ENCODE measurements around the gene SYT11.
"Not testable (repeated sequence)": the region's sequence is repeated elsewhere in the genome, so short reads cannot be mapped to it uniquely, and the experiment has no call there.

Gene SYT11

GRCh38 chr1:155899683-155900082 lies 40.3 kb downstream of the SYT11 start:
- DNase-seq (ENCODE audit: low read depth) = no peak

GRCh38 chr1:155900161-155900560 lies 40.8 kb downstream of the SYT11 start:
- DNase-seq (ENCODE audit: low read depth) = no peak

GRCh38 chr1:155904261-155904660 lies 44.9 kb downstream of the SYT11 start:
- no peak for DNase-seq (ENCODE audit: low read depth)

- DNase-seq (ENCODE audit: low read depth) = no peak
Observed at GRCh38 chr1:155909894-155910293, 50.5 kb downstream of the SYT11 start.

GRCh38 chr1:155910621-155911121 lies 51.3 kb downstream of the SYT11 start:
- DNase-seq (ENCODE audit: low read depth) = no peak

GRCh38 chr1:155911156-155912055 lies 52.0 kb downstream of the SYT11 start, which contains the start of gene RIT1:
Gene RIT1 (minus strand): TSS chr1:155911349. CDS start chr1:155910761, 588 bp downstream.
- DNase-seq (ENCODE audit: low read depth) = peak; percentile 61

GRCh38 chr1:155912056-155912536 lies 52.7 kb downstream of the SYT11 start:
- DNase-seq (ENCODE audit: low read depth) = no peak

- DNase-seq (ENCODE audit: low read depth) = no peak
Observed at GRCh38 chr1:155913969-155914757, 54.8 kb downstream of the SYT11 start.

- DNase-seq (ENCODE audit: low read depth) = no peak
Observed at GRCh38 chr1:155918660-155919059, 59.3 kb downstream of the SYT11 start.

GRCh38 chr1:155919801-155920200 lies 60.4 kb downstream of the SYT11 start:
- no peak for DNase-seq (ENCODE audit: low read depth)

GRCh38 chr1:155920717-155921116 lies 61.4 kb downstream of the SYT11 start:
- no peak for DNase-seq (ENCODE audit: low read depth)

- DNase-seq (ENCODE audit: low read depth) = no peak
Observed at GRCh38 chr1:155925506-155925905, 66.1 kb downstream of the SYT11 start.

GRCh38 chr1:155929057-155929456 lies 69.7 kb downstream of the SYT11 start:
- no peak for DNase-seq (ENCODE audit: low read depth)

- not testable (repeated sequence) for DNase-seq (ENCODE audit: low read depth)
Observed at GRCh38 chr1:155930725-155931124, 71.4 kb downstream of the SYT11 start.

- no peak for DNase-seq (ENCODE audit: low read depth)
Observed at GRCh38 chr1:155931332-155932038, 72.1 kb downstream of the SYT11 start.

- DNase-seq (ENCODE audit: low read depth) = no peak
Observed at GRCh38 chr1:155932081-155932480, 72.7 kb downstream of the SYT11 start.

GRCh38 chr1:155932487-155932886 lies 73.1 kb downstream of the SYT11 start:
- no peak for DNase-seq (ENCODE audit: low read depth)

- no peak for DNase-seq (ENCODE audit: low read depth)
Observed at GRCh38 chr1:155933591-155934096, 74.3 kb downstream of the SYT11 start.

GRCh38 chr1:155934097-155934935 lies 74.9 kb downstream of the SYT11 start, which contains the start of gene KHDC4:
Gene KHDC4 (minus strand): TSS chr1:155934413. CDS start chr1:155934373, 40 bp downstream.
- peak; percentile 79 for DNase-seq (ENCODE audit: low read depth)

Measured in stimulated activated CD8-positive, alpha-beta memory T cell treated with anti-CD3 and anti-CD28 coated beads, Interleukin-7, amount 100 ng/mL, for 24 hours (primary cell).